Natural killer cell (primary cell): ENCODE results near the gene BORCS8. TPM values are rescaled to one million over a fixed set of nuclear protein-coding genes. Genes with fewer than 3 reads are reported as not detected.
A peak's percentile ranks its signal among the peaks of the same experiment; 100 is the strongest.
"Not testable (repeated sequence)": the region's sequence is repeated elsewhere in the genome, so short reads cannot be mapped to it uniquely, and the experiment has no call there.

Source experiments
- ATAC-seq, 3 donors: fragments of 150-1000 bp in 2 of 3; fragments of 200-7000 bp in 1 of 3; cut with Tn5 transposase; 1 replicate in 1 of 3; 2 replicates in 2 of 3; pipeline ENCODE4 v1.10.0; 2021; ENCODE audit warnings: mild to moderate bottlenecking in 2 of 3, moderate library complexity in 2 of 3
- DNase-seq, 2 donors: peaks; one replicate each; pipeline versions ENCODE4 v3.0.0 to v3.0.0-alpha.2; 2013 to 2021; ENCODE audit warnings: mixed read lengths in 1 of 2
- H3K27ac ChIP-seq: one replicate; pipeline ENCODE4 v1.5.1; 2013; ENCODE audit warnings: mild to moderate bottlenecking, low read length
- H3K27me3 ChIP-seq: one replicate; pipeline ENCODE4 v1.6.1; 2013; ENCODE audit warnings: low read length; ENCODE audit not compliant: control insufficient read depth, insufficient read depth
- H3K36me3 ChIP-seq: one replicate; pipeline ENCODE4 v1.6.1; 2013; ENCODE audit warnings: low read length; ENCODE audit not compliant: control insufficient read depth, insufficient read depth
- H3K4me1 ChIP-seq: one replicate; pipeline ENCODE4 v1.6.1; 2013; ENCODE audit warnings: low read length; ENCODE audit not compliant: control insufficient read depth, insufficient read depth
- H3K4me3 ChIP-seq: one replicate; pipeline ENCODE4 v1.5.1; 2013; ENCODE audit warnings: low read length
- H3K9me3 ChIP-seq: one replicate; pipeline ENCODE4 v1.6.1; 2013; ENCODE audit warnings: low read length; ENCODE audit not compliant: control insufficient read depth, insufficient read depth
- H3K27ac Mint-ChIP-seq, 2 donors: one replicate each; pipeline ENCODE4 v1.8.0; 2022; ENCODE audit warnings: mild to moderate bottlenecking in 2 of 2, mixed read lengths in 2 of 2, moderate library complexity in 1 of 2
- H3K27me3 Mint-ChIP-seq, 2 donors: one replicate each; pipeline ENCODE4 v1.8.0; 2022; ENCODE audit warnings: low read depth in 2 of 2, mixed read lengths in 2 of 2
- H3K36me3 Mint-ChIP-seq: one replicate; pipeline ENCODE4 v1.8.0; 2022; ENCODE audit warnings: mixed read lengths
- H3K4me1 Mint-ChIP-seq, 2 donors: one replicate each; pipeline ENCODE4 v1.8.0; 2022; ENCODE audit warnings: mixed read lengths in 2 of 2
- H3K4me3 Mint-ChIP-seq: one replicate; pipeline ENCODE4 v1.8.0; 2022; ENCODE audit warnings: mild to moderate bottlenecking, moderate library complexity, mixed read lengths
- H3K9me3 Mint-ChIP-seq, 2 donors: one replicate each; pipeline ENCODE4 v1.8.0; 2022; ENCODE audit warnings: mixed read lengths in 2 of 2
- CTCF ChIP-seq: fragments of 200-600 bp; IDR thresholded peaks from one replicate; pipeline ENCODE4 v1.8.0; 2022; ENCODE audit warnings: antibody characterized with exemption
- WGBS: methylation state at CpG from one replicate; pipeline ENCODE4 v1.1.7; 2013; ENCODE audit warnings: missing lambda C conversion rate; ENCODE audit not compliant: insufficient coverage; 5-methylcytosine and 5-hydroxymethylcytosine counted together
- intact Hi-C: fragments of 100-400 bp; cut with micrococcal nuclease; formaldehyde crosslinking; loops from one replicate; pipeline ENCODE4 v1.14.2; 2022
- total RNA-seq, 4 donors: library from RNA; stranded (reverse); fragments of 120-200 nt in 1 of 4; gene quantifications; one replicate each; pipeline versions ENCODE4 v1.2.3 to v1.2.4, GENCODE V29; 2013 to 2022

BORCS8 gene
- total RNA-seq, 3 donors from 2014 or later (not counting 1 experiment from before 2014, with no cell fraction given), result 28.2 to 42.4 (median 33.2) TPM

- no peaks in the 10 kb centered on the region for H3K36me3 ChIP-seq
- ATAC-seq (no peak), DNase-seq (no peak)
- Mint-ChIP-seq H3K36me3 (no peaks in the 10 kb centered on the region), H3K9me3 (no peaks in the 10 kb centered on the region), H3K4me3 (peak overlapping the region; percentile 69), H3K4me1 (peaks cover 4 to 12% of the 10 kb centered on the region in 2 donors), H3K27me3 (peaks cover 0 to 3% of the 10 kb centered on the region in 2 donors), H3K27ac (no peak overlapping the region)
- peaks cover 5% of the 10 kb centered on the region for H3K27me3 ChIP-seq
- TF ChIP-seq CTCF, result no peak
- H3K4me3 ChIP-seq, result no peak overlapping the region
- H3K9me3 ChIP-seq, result no peaks in the 10 kb centered on the region
- H3K27ac ChIP-seq, result no peak overlapping the region
- peaks cover 10% of the 10 kb centered on the region for H3K4me1 ChIP-seq
- intact Hi-C loops, result loop anchor here (2.0 kb wide), 1 partner anchor 78 kb away; no protein-coding TSS in a partner anchor
- 76% methylated on average over 17 of the region's 17 CpGs for WGBS
Measured at GRCh38 chr19:19224150-19224851, 32.3 kb upstream of the BORCS8 start.

- 87% methylated on average over 6 of the region's 6 CpGs for WGBS
- H3K27ac ChIP-seq, result no peak overlapping the region
- H3K4me3 Mint-ChIP-seq, result no peak overlapping the region
- H3K4me3 ChIP-seq, result no peak overlapping the region
- peaks cover 0 to 3% of the 10 kb centered on the region in 2 donors for H3K27me3 Mint-ChIP-seq
- DNase-seq, result no peak
- H3K4me1 Mint-ChIP-seq, result peaks cover 4 to 12% of the 10 kb centered on the region in 2 donors
- H3K36me3 ChIP-seq, result no peaks in the 10 kb centered on the region
- no peaks in the 10 kb centered on the region for H3K9me3 ChIP-seq
- H3K36me3 Mint-ChIP-seq, result no peaks in the 10 kb centered on the region
- intact Hi-C loops, result loop anchor here (2.0 kb wide), 1 partner anchor 77 kb away; no protein-coding TSS in a partner anchor
- peaks cover 5% of the 10 kb centered on the region for H3K27me3 ChIP-seq
- H3K27ac Mint-ChIP-seq, result no peak overlapping the region
- ATAC-seq, result no peak
- no peaks in the 10 kb centered on the region for H3K9me3 Mint-ChIP-seq
- H3K4me1 ChIP-seq, result peaks cover 10% of the 10 kb centered on the region
- no peak for TF ChIP-seq CTCF
Measured at GRCh38 chr19:19223636-19224035, 31.7 kb upstream of the BORCS8 start.

GRCh38 chr19:19223060-19223459 lies 31.1 kb upstream of the BORCS8 start:
- Histone ChIP-seq H3K27ac (no peak overlapping the region), H3K9me3 (no peaks in the 10 kb centered on the region), H3K27me3 (peaks cover 5% of the 10 kb centered on the region), H3K4me1 (peaks cover 10% of the 10 kb centered on the region), H3K36me3 (no peaks in the 10 kb centered on the region), H3K4me3 (no peak overlapping the region)
- Mint-ChIP-seq H3K4me3 (no peak overlapping the region), H3K4me1 (peaks cover 4 to 12% of the 10 kb centered on the region in 2 donors), H3K36me3 (no peaks in the 10 kb centered on the region), H3K27ac (no peak overlapping the region), H3K9me3 (no peaks in the 10 kb centered on the region), H3K27me3 (peaks cover 0 to 3% of the 10 kb centered on the region in 2 donors)
- intact Hi-C loops, result no loop called here
- DNase-seq (no peak), ATAC-seq (no peak)
- no peak for TF ChIP-seq CTCF
- WGBS, result 100% methylated on average over 1 of the region's 5 CpGs

GRCh38 chr19:19221000-19221399 lies 29.0 kb upstream of the BORCS8 start:
- H3K9me3 ChIP-seq, H3K27ac ChIP-seq, ATAC-seq, H3K36me3 ChIP-seq, DNase-seq, H3K9me3 Mint-ChIP-seq, H3K27me3 ChIP-seq, H3K27ac Mint-ChIP-seq, intact Hi-C loops, H3K4me3 ChIP-seq, H3K36me3 Mint-ChIP-seq, H3K27me3 Mint-ChIP-seq, H3K4me3 Mint-ChIP-seq: not testable (repeated sequence)
- 82% methylated on average over 7 of the region's 8 CpGs for WGBS
- peaks cover 10% of the 10 kb centered on the region for H3K4me1 ChIP-seq
- peaks cover 4 to 12% of the 10 kb centered on the region in 2 donors for H3K4me1 Mint-ChIP-seq
